BJ (cell line): ENCODE results near the gene NUDT17. TPM values are rescaled to one million over a fixed set of nuclear protein-coding genes. Genes with fewer than 3 reads are reported as not detected.

Experiments
- CTCF ChIA-PET: fragments of 350-600 bp; formaldehyde crosslinking; extraction: SDS; loops from one replicate; lab custom pipeline; 2021; ENCODE audit warnings: antibody characterized with exemption, inconsistent platforms; lab: Yijun Ruan, JAX
- POLR2A ChIA-PET: fragments of 300-600 bp; sonication (Branson Sonifier 250); formaldehyde crosslinking; extraction: SDS; loops from one replicate; lab custom pipeline; 2021; ENCODE audit warnings: antibody characterized with exemption; lab: Charles Lee
- DNase-seq: peaks from one replicate; pipeline ENCODE4 v3.0.0-alpha.2; 2011; ENCODE audit warnings: low read depth
- H3K27me3 ChIP-seq: 2 replicates; pipeline ENCODE4 v1.6.0; 2011; ENCODE audit warnings: low read length; ENCODE audit not compliant: control insufficient read depth, insufficient read depth
- H3K36me3 ChIP-seq: 2 replicates; pipeline ENCODE4 v1.5.1; 2011; ENCODE audit warnings: low read length; ENCODE audit not compliant: control insufficient read depth, insufficient read depth
- H3K4me3 ChIP-seq: 2 replicates; pipeline ENCODE4 v1.5.1; 2011; ENCODE audit warnings: low read depth, mild to moderate bottlenecking, control low read depth, low read length
- polyA plus RNA-seq: library from polyadenylated mRNA; depleted of rRNA; stranded (reverse); fragments of >200 nt; gene quantifications from 2 replicates; pipeline ENCODE4 v1.2.3, GENCODE V29; 2011
- TF ChIP-seq, protein P1 (sequence below): IDR thresholded peaks from 2 replicates; pipeline ENCODE4 v1.5.1; 2011; ENCODE audit warnings: low read depth, mild to moderate bottlenecking, control low read depth, inconsistent platforms, low read length, moderate library complexity; ENCODE audit not compliant: insufficient read depth

Gene NUDT17
- polyA plus RNA-seq, 1 experiment: 4.5 TPM

DNA sequence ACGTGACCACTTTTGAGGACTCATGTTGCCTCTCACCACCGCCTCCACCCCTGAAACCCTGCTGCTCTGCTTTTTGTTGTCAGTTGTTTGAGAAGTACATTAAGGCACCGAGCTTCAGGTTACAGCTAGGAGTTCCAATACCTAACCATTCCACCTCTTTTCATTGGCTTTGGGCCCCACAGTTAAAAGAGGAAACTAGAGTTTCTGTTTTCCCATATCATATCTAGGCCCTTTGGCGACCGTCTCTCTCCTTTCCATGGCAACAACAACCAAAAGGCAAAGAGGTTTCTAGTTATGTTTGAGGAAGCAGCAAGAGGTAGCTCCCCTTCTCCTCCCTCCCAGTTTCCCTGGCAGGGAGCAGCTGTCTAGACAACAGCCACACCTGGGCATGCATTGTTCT is 34.3 kb downstream of the NUDT17 start:
- no peak overlapping the region for H3K4me3 ChIP-seq
- CTCF ChIA-PET: interaction anchor here (1.0 to 4.1 kb wide), 4 partner anchors 12 to 35 kb away, joined by 4 to 29 read pairs (median 6); partner anchors contain the start of genes NUDT17 and PIAS3
- TF ChIP-seq, protein P1, sequence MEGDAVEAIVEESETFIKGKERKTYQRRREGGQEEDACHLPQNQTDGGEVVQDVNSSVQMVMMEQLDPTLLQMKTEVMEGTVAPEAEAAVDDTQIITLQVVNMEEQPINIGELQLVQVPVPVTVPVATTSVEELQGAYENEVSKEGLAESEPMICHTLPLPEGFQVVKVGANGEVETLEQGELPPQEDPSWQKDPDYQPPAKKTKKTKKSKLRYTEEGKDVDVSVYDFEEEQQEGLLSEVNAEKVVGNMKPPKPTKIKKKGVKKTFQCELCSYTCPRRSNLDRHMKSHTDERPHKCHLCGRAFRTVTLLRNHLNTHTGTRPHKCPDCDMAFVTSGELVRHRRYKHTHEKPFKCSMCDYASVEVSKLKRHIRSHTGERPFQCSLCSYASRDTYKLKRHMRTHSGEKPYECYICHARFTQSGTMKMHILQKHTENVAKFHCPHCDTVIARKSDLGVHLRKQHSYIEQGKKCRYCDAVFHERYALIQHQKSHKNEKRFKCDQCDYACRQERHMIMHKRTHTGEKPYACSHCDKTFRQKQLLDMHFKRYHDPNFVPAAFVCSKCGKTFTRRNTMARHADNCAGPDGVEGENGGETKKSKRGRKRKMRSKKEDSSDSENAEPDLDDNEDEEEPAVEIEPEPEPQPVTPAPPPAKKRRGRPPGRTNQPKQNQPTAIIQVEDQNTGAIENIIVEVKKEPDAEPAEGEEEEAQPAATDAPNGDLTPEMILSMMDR: no peak
- POLR2A ChIA-PET: interaction anchor here (0.6 kb wide), 1 partner anchor 28 kb away, joined by 3 read pairs; no protein-coding TSS in a partner anchor
- H3K27me3 ChIP-seq: no peaks in the 10 kb centered on the region
- DNase-seq: no peak
- H3K36me3 ChIP-seq: no peaks in the 10 kb centered on the region

DNA sequence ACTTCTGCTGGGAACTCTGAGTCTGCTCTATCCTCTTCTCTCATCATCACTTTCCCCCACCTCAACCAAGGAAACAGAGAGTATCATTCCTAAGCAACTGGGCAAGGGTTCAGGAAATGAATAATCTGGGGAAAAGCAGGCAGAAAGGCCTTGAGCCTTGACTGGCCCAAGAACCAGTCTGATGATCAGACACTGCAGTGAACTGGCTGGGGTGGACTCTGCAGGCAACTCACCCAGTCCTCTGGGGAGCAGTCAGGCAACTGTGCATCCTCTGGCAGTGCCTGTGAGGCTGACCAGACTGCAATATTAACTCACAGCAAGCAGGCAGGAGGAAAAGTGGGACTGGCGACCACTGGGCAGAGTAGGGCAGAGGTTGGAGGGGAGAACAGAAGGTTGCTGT is 39.2 kb downstream of the NUDT17 start:
- Histone ChIP-seq H3K4me3 (no peak overlapping the region), H3K36me3 (no peaks in the 10 kb centered on the region), H3K27me3 (peaks cover 3% of the 10 kb centered on the region; the same call in 1 of the 2 replicates)
- TF ChIP-seq, protein P1: no peak
- POLR2A ChIA-PET: no interaction called here
- no peak for DNase-seq
- CTCF ChIA-PET: interaction anchor here (1.2 to 3.8 kb wide), 4 partner anchors 25 to 123 kb away, joined by 3 to 19 read pairs (median 5); partner anchors contain the start of genes ITGA10 and NUDT17

DNA sequence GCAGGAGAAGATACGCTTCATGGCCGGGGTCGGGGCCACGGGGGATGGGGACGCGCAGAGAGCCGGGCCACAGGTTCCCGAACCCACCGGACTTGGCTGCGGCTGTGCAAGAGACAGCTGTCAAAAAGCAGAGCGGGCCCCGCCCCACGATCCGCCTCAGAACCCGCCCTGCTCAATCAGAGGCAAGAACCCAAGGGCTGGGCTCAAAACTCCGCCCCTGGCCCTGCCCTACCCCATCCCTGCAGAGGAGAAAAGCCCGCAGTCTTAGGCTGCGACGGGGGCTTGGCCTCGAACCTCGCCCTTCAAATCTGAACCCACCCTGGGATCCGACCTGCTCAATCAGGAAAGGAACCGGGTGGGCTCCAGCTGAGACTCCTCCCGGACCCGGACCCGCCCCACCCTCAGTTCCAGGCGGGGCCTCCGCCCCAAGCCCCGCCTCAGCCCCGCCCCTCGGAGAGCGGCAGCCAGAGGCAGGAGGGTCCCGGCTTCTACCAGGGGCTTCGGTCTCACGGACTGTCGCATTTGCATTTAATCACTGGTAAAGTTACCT is 40.4 kb downstream of the NUDT17 start, which contains the start of gene ANKRD35:
TSS of gene ANKRD35 (minus strand) at position 129 of the 550 bp plus-strand sequence. CDS start at position 21, 108 bp downstream.
- Histone ChIP-seq H3K36me3 (no peaks in the 10 kb centered on the region), H3K27me3 (peaks cover 3% of the 10 kb centered on the region; the same call in 1 of the 2 replicates), H3K4me3 (peak within 1 kb of the TSS; percentile 64)
- ChIA-PET POLR2A (no interaction called here), CTCF (interaction anchor here (1.2 to 3.8 kb wide), 6 partner anchors 24 to 122 kb away, joined by 3 to 19 read pairs (median 4); partner anchors contain the start of genes ITGA10, NUDT17 and RBM8A)
- TF ChIP-seq, protein P1: no peak
- no peak for DNase-seq

DNA sequence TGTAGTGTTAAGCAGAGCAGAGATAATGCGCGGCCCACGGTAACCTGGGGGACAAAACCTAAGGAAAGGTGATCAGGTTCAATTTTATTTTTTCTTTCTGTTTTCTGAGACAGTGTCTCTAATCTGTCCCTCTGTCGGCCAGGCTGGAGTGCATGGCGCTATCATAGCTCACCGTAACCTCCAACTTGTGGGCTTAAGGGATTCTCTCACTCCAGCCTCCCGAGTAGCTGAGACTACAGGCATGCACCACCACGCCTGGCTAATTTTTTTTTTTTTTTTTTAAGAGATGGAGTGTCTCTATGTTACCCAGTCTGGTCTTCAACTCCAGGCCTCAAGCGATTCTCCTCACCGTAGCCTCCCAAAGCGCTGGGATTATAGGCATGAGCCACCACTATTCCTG is 41.0 kb downstream of the NUDT17 start:
- TF ChIP-seq, protein P1: no peak
- Histone ChIP-seq H3K27me3 (peaks cover 3% of the 10 kb centered on the region; the same call in 1 of the 2 replicates), H3K36me3 (no peaks in the 10 kb centered on the region), H3K4me3 (peak overlapping the region; percentile 64)
- ChIA-PET POLR2A (no interaction called here), CTCF (interaction anchor here (1.2 to 3.8 kb wide), 3 partner anchors 23 to 79 kb away, joined by 3 to 19 read pairs (median 4); partner anchors contain the start of genes ITGA10 and RBM8A)
- DNase-seq: no peak

DNA sequence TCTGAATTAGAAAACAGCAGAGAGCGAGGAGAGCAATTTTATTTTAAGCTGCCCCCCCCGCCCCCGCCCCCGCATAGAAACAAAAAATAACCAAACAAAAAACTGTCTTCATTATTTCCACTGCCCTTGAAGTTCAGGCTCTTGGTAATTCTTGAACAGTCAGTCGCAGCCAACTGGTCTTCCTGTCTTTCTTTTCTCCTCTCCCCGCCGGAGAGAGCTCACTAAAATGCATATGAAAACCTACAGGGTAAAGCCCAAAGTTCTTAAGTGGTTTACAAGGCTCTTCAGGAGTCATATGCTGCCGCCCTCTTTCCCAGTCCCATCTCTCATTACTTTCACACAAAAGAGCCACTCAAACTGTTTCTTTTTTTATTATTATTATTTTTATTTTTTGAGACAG is 41.4 kb downstream of the NUDT17 start:
- DNase-seq: no peak
- POLR2A ChIA-PET: no interaction called here
- CTCF ChIA-PET: interaction anchor here (3.8 kb wide), 1 partner anchor 23 kb away, joined by 19 read pairs; the partner anchor contains the start of gene ITGA10
- Histone ChIP-seq H3K36me3 (no peaks in the 10 kb centered on the region), H3K27me3 (peaks cover 3% of the 10 kb centered on the region; the same call in 1 of the 2 replicates), H3K4me3 (no peak overlapping the region)
- TF ChIP-seq, protein P1: no peak
